ENCODE results near the gene OGA. TPM values are rescaled to one million over a fixed set of nuclear protein-coding genes. Genes with fewer than 3 reads are reported as not detected.
"Not testable (repeated sequence)": the region's sequence is repeated elsewhere in the genome, so short reads cannot be mapped to it uniquely, and the experiment has no call there.

Gene OGA
- total RNA-seq, 1 donor from 2014 or later, result 48.4 TPM

DNA sequence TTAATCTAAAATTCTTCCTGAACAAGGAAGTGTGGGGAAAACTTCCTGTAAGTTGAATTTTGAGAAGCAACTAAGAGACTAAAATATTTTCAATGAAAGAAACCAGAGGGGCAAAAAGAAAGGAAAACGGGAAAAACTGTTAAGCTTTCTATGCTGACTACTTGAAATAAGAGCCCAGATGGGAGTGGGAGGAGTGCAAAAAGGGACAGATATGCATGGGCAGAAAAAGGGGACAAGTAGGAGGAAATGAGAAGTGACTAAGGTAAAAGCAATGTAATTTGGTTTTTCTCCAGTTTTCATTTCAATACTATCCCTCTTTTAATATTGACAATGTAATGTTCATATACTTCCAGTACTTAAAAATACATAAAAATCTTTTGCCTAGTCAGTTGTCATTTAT is 11.1 kb downstream of the OGA start:
- no peak for DNase-seq (ENCODE audit: low read depth)
- TF ChIP-seq, protein P1, sequence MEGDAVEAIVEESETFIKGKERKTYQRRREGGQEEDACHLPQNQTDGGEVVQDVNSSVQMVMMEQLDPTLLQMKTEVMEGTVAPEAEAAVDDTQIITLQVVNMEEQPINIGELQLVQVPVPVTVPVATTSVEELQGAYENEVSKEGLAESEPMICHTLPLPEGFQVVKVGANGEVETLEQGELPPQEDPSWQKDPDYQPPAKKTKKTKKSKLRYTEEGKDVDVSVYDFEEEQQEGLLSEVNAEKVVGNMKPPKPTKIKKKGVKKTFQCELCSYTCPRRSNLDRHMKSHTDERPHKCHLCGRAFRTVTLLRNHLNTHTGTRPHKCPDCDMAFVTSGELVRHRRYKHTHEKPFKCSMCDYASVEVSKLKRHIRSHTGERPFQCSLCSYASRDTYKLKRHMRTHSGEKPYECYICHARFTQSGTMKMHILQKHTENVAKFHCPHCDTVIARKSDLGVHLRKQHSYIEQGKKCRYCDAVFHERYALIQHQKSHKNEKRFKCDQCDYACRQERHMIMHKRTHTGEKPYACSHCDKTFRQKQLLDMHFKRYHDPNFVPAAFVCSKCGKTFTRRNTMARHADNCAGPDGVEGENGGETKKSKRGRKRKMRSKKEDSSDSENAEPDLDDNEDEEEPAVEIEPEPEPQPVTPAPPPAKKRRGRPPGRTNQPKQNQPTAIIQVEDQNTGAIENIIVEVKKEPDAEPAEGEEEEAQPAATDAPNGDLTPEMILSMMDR (conservative IDR thresholded peaks at IDR 0.05; ENCODE audit: low read depth, low read length), result no peak
- no peak overlapping the region for H3K4me3 ChIP-seq (ENCODE audit: low read depth, low read length)

DNA sequence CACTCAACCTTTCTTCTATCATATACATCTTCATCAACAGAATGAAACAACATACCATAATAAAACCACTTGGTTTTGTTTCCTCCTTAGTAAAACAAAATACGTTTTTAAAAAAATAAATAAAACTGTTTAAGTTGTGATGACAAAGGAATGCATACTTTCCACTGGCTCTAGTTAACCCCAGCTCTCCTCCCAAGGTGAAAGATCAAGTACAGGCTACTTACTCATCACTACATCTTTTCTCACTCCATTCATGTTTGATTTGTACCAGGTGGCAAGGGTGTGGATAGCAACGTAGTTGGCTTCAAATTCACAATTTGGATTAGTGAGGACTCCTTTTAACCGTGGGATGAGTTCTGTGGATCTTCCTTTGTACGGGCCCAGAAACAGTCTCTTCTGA is 14.7 kb downstream of the OGA start:
- no peak overlapping the region for H3K4me3 ChIP-seq (ENCODE audit: low read depth, low read length)
- DNase-seq (ENCODE audit: low read depth), result no peak
- TF ChIP-seq, protein P1 (conservative IDR thresholded peaks at IDR 0.05; ENCODE audit: low read depth, low read length), result no peak

DNA sequence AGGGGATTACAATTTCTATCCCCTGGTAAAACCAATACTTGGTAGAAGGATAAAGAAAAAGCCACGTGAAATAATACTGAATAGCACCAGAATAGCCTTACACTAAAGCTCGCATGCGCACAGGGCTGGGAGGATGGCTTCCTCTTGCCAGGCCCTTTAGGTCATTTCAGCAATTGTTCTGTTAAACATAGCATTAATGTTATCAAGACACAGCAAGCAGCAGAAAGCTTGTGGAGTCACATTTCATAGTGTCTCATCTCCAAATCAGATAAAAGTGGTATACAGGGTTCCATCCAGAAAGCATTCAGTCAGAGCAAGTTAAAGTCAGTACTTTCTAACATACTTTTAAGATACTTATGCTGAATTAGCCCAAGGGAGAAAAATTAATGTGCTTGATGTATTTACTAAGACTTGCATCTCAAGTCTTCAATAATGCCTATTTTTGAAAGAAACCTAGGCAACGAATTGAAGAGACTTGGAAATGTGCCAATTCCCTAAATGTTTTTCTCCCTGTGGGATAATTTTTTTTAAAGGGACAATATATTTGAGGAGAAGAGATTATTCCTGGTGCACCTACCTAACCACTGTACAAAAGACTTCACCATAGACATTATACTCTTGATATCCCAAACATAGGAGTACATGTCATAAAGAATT is 20.7 kb downstream of the OGA start:
- DNase-seq (ENCODE audit: low read depth), result no peak
- no peak overlapping the region for H3K4me3 ChIP-seq (ENCODE audit: low read depth, low read length)
- TF ChIP-seq, protein P1 (conservative IDR thresholded peaks at IDR 0.05; ENCODE audit: low read depth, low read length), result no peak

DNA sequence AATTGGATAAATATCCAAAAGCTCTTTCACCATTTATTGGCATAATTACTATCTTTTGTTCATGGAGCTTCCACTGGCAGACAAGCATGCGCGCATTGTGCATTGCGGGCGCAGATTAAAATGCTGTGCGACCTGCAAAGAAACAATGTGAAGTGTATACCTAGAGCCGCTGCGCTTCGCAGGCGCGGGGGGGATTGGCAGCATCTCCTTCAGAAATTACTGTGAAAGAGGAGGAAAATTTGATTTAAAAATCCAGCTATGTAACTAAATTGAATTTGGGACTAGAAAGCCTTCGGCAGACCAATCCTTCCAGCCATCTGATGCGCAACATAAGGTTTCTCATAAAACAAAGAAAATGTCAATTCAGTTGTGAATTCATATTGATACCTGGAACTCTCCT is 24.7 kb downstream of the OGA start:
- DNase-seq (ENCODE audit: low read depth), result no peak
- TF ChIP-seq, protein P1 (conservative IDR thresholded peaks at IDR 0.05; ENCODE audit: low read depth, low read length), result no peak
- no peak overlapping the region for H3K4me3 ChIP-seq (ENCODE audit: low read depth, low read length)

DNA sequence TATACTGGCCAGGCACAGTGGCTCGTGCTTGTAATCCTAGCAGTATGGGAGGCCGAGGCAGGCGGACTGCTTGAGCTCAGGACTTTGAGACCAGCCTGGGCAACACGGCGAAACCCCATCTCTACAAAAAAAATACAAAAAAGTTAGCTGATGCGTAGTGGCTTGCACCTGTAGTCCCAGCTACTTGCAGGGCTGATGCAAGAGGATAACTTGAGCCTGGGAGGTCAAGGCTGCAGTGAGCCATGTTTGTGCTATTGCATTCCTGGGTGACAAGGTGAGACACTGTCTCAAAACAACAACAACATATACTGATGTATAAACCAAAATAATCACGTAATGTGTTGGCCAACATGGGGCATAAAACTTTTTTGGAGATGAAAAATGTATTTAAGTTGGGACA is 28.6 kb downstream of the OGA start:
- no peak overlapping the region for H3K4me3 ChIP-seq (ENCODE audit: low read depth, low read length)
- TF ChIP-seq, protein P1 (conservative IDR thresholded peaks at IDR 0.05; ENCODE audit: low read depth, low read length), result no peak

DNA sequence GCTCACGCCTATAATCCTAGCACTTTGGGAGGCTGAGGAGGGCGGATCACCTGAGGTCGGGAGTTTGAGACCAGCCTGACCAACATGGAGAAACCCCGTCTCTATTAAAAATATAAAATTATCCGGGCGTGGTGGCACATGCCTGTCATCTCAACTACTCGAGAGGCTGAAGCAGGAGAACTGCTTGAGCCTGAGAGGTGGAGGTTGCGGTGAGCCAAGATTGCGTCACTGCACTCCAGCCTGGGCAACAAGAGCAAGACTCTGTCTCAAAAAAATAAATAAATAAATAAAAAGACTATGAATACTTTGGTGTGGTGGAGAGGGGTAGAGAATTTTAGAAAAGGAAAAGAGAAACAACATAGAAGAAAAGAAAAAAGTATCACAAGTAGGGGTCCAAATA is 29.0 kb downstream of the OGA start:
- not testable (repeated sequence) for DNase-seq (ENCODE audit: low read depth); H3K4me3 ChIP-seq (ENCODE audit: low read depth, low read length)

More for the DNA sequence above, 28.6 kb downstream of the OGA start:
- DNase-seq (ENCODE audit: low read depth), result no peak

DNA sequence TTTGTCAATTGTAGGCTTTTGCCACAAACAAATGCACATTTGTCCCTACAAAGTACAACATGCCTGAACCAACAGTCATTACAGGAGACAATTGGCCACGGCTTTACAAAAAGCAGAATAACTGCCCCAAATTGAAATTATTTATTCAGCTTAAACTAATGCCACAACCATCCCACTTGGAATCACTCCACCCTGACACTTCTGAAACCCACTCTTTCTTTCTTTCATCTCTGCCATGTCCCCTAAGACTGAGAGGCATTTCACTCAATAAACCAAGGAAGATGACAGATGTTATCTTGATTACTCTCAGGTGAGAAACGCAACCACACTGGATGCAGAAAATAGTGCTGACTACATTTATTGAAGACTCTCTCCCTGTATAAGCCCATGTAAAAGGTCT is 32.4 kb downstream of the OGA start:
- H3K4me3 ChIP-seq (ENCODE audit: low read depth, low read length), result no peak overlapping the region
- TF ChIP-seq, protein P1 (conservative IDR thresholded peaks at IDR 0.05; ENCODE audit: low read depth, low read length), result no peak
- DNase-seq (ENCODE audit: low read depth), result no peak

Data from epithelial cell of proximal tubule (primary cell).